Brain microvascular endothelial cell (primary cell): ENCODE data around the gene KRT9.

Experiments
- DNase-seq: peaks from one replicate; pipeline ENCODE4 v3.0.0-alpha.2; 2020
- H3K27ac ChIP-seq: fragments of 250-450 bp; sonication (Bioruptor Pico); 2 replicates; pipeline ENCODE4 v1.5.1; 2020; ENCODE audit warnings: mild to moderate bottlenecking, moderate library complexity
- H3K27me3 ChIP-seq: fragments of 250-450 bp; sonication (Bioruptor Pico); replicated peaks from 2 replicates; pipeline ENCODE4 v1.5.1; 2020; ENCODE audit warnings: mild to moderate bottlenecking
- H3K36me3 ChIP-seq: fragments of 250-450 bp; sonication (Bioruptor Pico); replicated peaks from 2 replicates; pipeline ENCODE4 v1.5.1; 2020; ENCODE audit warnings: mild to moderate bottlenecking
- H3K4me3 ChIP-seq: 2 replicates; pipeline ENCODE4 v1.5.1; 2011; ENCODE audit warnings: low read depth, mild to moderate bottlenecking, control low read depth, low read length, moderate library complexity
- CTCF ChIP-seq: IDR thresholded peaks from 2 replicates; pipeline ENCODE4 v1.5.1; 2011; ENCODE audit warnings: low read depth, mild to moderate bottlenecking, moderate library complexity, low read length, control low read depth, inconsistent platforms; ENCODE audit errors: missing control alignments
- in situ Hi-C: cut with HindIII; loops from 2 replicates; pipeline ENCODE4 v1.10.0; 2017; ENCODE audit warnings: low sequenced_read_pairs, low pct_ligation_motif_present

KRT9 gene

DNA sequence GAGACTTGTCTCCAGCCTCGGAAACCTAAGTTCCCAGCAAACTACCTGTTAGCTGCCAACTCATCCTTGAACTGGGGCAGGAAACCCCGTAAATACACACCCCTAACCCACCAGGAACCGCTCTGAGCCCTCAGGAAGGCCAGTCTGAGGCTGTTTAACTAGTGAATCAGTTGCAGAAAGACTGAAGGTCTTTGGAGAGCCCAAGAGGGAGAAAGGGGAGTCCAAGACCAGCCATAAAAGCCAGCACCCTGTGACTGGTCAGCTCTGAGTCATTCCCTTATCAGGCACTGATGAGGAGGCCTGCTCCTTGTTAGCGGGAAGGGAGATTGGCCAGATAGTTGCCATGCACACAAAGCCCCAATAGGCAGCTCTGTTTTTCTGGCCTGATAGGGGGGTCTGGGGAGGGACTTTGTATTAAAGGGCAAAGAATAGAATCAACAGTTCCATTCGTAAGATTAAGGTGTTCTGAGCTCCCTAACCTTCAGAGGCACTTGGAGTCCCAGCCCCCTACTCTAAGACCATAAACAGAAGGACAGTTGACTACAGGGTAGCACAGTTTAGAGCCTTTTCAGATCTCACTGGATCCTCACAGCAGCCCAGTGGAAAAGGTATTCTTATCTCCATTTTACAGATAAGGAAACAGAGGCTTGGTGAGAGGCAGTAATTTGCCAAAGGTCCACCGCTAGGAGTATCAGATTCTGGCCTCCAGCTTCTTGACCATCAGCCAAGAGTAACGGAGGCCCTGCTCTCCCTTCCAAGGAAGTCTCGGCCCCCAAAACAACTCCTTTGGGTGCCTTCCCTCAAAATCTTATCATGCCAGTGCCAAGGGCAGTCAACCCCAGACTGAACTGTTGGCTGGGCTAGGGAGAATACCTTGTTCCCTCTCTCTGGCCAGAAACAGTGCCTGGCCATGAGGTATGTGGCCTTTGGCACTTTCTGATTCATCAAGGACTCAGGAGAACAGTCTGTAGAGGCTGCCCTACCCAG lies 41.5 kb downstream of the KRT9 start:
- no peak overlapping the region for H3K4me3 ChIP-seq
- H3K36me3 ChIP-seq: no peaks in the 10 kb centered on the region
- peak; percentile 96 for DNase-seq
- in situ Hi-C loops: no loop called here
- H3K27me3 ChIP-seq: no peaks in the 10 kb centered on the region
- H3K27ac ChIP-seq: peak overlapping the region; percentile 47
- TF ChIP-seq CTCF: no peak

- in situ Hi-C loops: no loop called here
- DNase-seq: no peak
- no peak for TF ChIP-seq CTCF
- no peaks in the 10 kb centered on the region for H3K36me3 ChIP-seq
- no peak overlapping the region for H3K4me3 ChIP-seq
- no peaks in the 10 kb centered on the region for H3K27me3 ChIP-seq
- H3K27ac ChIP-seq: peak overlapping the region; percentile 47
These were observed 42.4 kb downstream of the KRT9 start for GRCh38 chr17:41529491-41529915.

DNA sequence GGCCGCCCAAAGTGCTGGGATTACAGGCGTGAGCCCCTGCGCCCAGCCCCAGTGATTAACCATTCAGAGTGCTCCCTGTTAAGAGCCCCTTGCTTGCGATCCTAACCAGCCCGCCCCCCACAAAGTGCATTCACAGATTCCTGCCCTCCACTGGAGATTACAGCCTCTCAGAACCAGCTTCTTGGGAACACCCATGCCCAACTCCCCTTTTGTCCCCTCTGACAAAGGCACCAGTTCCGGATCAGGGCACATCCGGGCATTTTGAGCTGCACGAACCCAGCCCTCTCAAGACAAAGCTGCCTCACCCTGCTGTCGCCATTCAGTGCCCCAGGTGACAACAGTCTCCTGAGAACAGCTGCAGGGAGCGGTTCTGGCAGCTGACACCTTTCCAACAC lies 42.9 kb downstream of the KRT9 start:
- no peaks in the 10 kb centered on the region for H3K27me3 ChIP-seq
- in situ Hi-C loops: no loop called here
- H3K27ac ChIP-seq: no peak overlapping the region
- H3K4me3 ChIP-seq: no peak overlapping the region
- no peaks in the 10 kb centered on the region for H3K36me3 ChIP-seq
- DNase-seq: no peak
- no peak for TF ChIP-seq CTCF

- Histone ChIP-seq H3K27ac (no peak overlapping the region), H3K36me3 (no peaks in the 10 kb centered on the region), H3K27me3 (no peaks in the 10 kb centered on the region), H3K4me3 (peak overlapping the region; percentile 52)
- no peak for TF ChIP-seq CTCF
- in situ Hi-C loops: no loop called here
- DNase-seq: no peak
These were observed 44.5 kb downstream of the KRT9 start for GRCh38 chr17:41527063-41528023.

GRCh38 chr17:41524261-41524660 lies 47.6 kb downstream of the KRT9 start:
- TF ChIP-seq CTCF: no peak
- Histone ChIP-seq H3K4me3 (no peak overlapping the region), H3K27me3 (no peaks in the 10 kb centered on the region), H3K36me3 (no peaks in the 10 kb centered on the region), H3K27ac (no peak overlapping the region)
- no peak for DNase-seq
- in situ Hi-C loops: no loop called here
